ENCODE results near the gene IFT74. TPM values are rescaled to one million over a fixed set of nuclear protein-coding genes. Genes with fewer than 3 reads are reported as not detected.

The IFT74 gene
- total and polyA plus RNA-seq, 10 of the 15 experiments (the other 5 are each of a cell fraction or from before 2014, with no cell fraction given) = 7.6 to 15.4 (median 12.3) TPM

- no peak for TF ChIP-seq ZBTB4 (CRISPR knock-in tag; IDR thresholded peaks at IDR 0.05)
These were observed 16.1 kb upstream of the IFT74 start (continued) for GRCh38 chr9:26939955-26940711.

- ChIA-PET RAD21 (ENCODE audit: unreplicated experiment) (no interaction called here), CTCF (no interaction called here), SMC1A (ENCODE audit: uncharacterized antibody, unreplicated experiment) (interaction anchor here (1.1 kb wide), 1 partner anchor 14 kb away, joined by 4 read pairs; no protein-coding TSS in a partner anchor), POLR2A (interaction anchor here (0.8 to 2.7 kb wide), 2 partner anchors 14 to 48 kb away, joined by 3 to 20 read pairs; partner anchors contain the start of gene IFT74)
- Histone ChIP-seq H3K4me3 (no peak overlapping the region), H3K9ac (ENCODE audit: control insufficient read depth, insufficient read depth, low read length) (no peak overlapping the region), H3K9me3 (replicated peaks; ENCODE audit: control insufficient read depth, insufficient read depth, low read length) (peaks cover 2% of the 10 kb centered on the region; the same call in 2 of the 3 replicates), H3K27ac (ENCODE audit: control insufficient read depth, insufficient read depth) (no peak overlapping the region), H2AFZ (ENCODE audit: control insufficient read depth, low read depth, low read length) (no peak overlapping the region), H3K4me1 (ENCODE audit: control insufficient read depth, insufficient read depth, low read length) (no peaks in the 10 kb centered on the region), H3K79me2 (ENCODE audit: control insufficient read depth, insufficient read depth, low read length) (peaks cover 90% of the 10 kb centered on the region), H3K27me3 (replicated peaks in 1 of 2; ENCODE audit: control insufficient read depth in 2 of 2, insufficient read depth in 2 of 2, low read length in 1 of 2) (no peaks in the 10 kb centered on the region), H3K4me2 (ENCODE audit: control insufficient read depth, insufficient read depth) (peak overlapping the region; percentile 1; the same call in 1 of the 2 replicates), H4K20me1 (ENCODE audit: control insufficient read depth, insufficient read depth) (no peaks in the 10 kb centered on the region), H3K36me3 (ENCODE audit: control insufficient read depth in 2 of 2, insufficient read depth in 2 of 2, low read length in 1 of 2) (peaks cover 0 to 2% of the 10 kb centered on the region in 2 experiments; a peak in 1 of 4 replicates)
- ATAC-seq (no peak), FAIRE-seq (peak; percentile 49), DNase-seq (ENCODE audit: low read depth, low spot score) (no peak)
- 96% methylated on average over 1 of the region's 1 CpG for WGBS (ENCODE audit: insufficient coverage, insufficient replicate concordance, low lambda C conversion rate, missing lambda C conversion rate)
- intact Hi-C loops (cut with micrococcal nuclease; ENCODE audit: unreplicated experiment) (loop anchor here (10.0 kb wide), 1 partner anchor 196 kb away; no protein-coding TSS in a partner anchor), in situ Hi-C loops (cut with MboI) (no loop called here)
- BruUV-seq (replicated peaks) = no TSS peak
- TF ChIP-seq SMAD1 (IDR thresholded peaks at IDR 0.05; ENCODE audit: low read depth, partially characterized antibody) (no peak), TAF1 (IDR thresholded peaks at IDR 0.05; ENCODE audit: borderline replicate concordance, low read depth, low read length) (no peak), ZNF384 (IDR thresholded peaks at IDR 0.05; ENCODE audit: borderline replicate concordance, low read depth, low read length) (no peak), USF1 (IDR thresholded peaks at IDR 0.05; ENCODE audit: borderline replicate concordance, extremely low read length, insufficient read depth, low read depth, low read length) (no peak), BCL11A (IDR thresholded peaks at IDR 0.05; ENCODE audit: low read depth, low read length) (no peak), RFX5 (IDR thresholded peaks at IDR 0.05; ENCODE audit: low read depth, low read length) (no peak), ATF7 (IDR thresholded peaks at IDR 0.05; ENCODE audit: low read depth) (no peak), E2F8 (IDR thresholded peaks at IDR 0.05; ENCODE audit: low read depth, partially characterized antibody) (no peak), FOXK2 (IDR thresholded peaks at IDR 0.05) (no peak), NR2F1 (conservative IDR thresholded peaks at IDR 0.05) (no peak), TCF12 (IDR thresholded peaks at IDR 0.05; ENCODE audit: low read depth, low read length) (no peak), ATF3 (IDR thresholded peaks at IDR 0.05; ENCODE audit: borderline replicate concordance, extremely low read depth, low read depth, low read length) (no peak), SRF (IDR thresholded peaks at IDR 0.05; ENCODE audit: low read depth in 2 of 2, low read length in 2 of 2) (no peak)
These were observed 15.4 kb upstream of the IFT74 start for GRCh38 chr9:26940779-26941178.

Data from GM12878 (cell line).